Amygdala (tissue), 56 donors: ENCODE measurements around the gene UPF1.
A peak's percentile ranks its signal among the peaks of the same experiment; 100 is the strongest.

Source experiments
- DNase-seq, 56 donors: peaks; one replicate each; lab custom pipeline; 2025; lab: John Stamatoyannopoulos, UW

Gene UPF1

DNA sequence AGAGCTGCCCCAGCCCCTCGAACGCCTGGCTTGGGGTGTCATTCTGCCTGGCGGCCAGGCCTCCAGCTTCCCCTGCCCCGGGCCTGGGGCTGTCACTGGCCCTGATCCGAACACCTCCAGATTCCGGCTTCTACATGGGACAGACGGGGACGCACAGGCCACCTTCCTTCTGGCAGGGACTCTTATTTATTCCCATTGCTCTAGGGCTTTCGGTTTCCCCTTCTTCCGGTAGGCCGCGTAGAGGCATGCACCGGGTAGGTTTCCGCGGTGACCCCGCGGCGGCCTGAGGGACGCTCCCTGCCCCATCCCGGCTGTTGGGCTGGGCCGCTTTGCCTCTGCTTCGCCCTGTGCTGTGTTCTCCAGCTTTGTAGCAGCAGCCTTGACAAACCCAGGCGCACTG is 36.0 kb downstream of the UPF1 start:
- DNase-seq, result peak in 1 of 56 donors; percentile 44

DNA sequence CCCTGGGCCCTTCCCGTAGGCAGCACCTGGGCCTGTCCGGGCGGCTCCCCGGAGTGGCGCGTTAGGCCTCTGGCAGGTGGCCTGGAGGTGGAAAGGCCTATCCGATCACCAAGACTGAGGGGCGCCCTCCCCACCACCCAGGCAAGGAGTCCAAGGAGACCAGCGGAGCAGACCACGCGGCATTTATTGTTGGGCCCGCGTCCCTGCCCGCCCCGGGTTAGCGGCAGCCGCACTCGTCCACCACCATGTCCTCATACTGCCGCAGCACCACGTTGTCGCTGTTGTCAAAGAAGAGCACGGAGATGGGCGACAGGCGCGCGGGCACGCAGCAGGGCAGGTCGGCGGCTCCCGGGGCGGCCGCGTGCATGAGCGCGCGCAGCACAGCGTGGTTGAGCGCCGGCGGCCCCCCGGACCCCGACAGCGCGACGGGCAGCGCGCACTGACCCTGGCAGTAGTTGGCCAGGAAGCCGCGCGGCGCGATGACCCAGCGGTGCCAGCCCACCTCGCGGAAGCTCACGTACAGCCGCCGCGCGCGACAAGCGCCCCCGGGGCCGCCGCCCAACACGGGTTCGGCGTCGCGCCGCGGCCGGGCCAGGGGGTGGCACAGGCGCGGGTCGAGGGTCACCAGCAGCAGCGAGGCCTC is 36.7 kb downstream of the UPF1 start:
- peak in 1 of 56 donors; percentile 37 for DNase-seq

GRCh38 chr19:18869023-18869618 is 37.4 kb downstream of the UPF1 start:
- peak in 1 of 56 donors; percentile 37 for DNase-seq

DNA sequence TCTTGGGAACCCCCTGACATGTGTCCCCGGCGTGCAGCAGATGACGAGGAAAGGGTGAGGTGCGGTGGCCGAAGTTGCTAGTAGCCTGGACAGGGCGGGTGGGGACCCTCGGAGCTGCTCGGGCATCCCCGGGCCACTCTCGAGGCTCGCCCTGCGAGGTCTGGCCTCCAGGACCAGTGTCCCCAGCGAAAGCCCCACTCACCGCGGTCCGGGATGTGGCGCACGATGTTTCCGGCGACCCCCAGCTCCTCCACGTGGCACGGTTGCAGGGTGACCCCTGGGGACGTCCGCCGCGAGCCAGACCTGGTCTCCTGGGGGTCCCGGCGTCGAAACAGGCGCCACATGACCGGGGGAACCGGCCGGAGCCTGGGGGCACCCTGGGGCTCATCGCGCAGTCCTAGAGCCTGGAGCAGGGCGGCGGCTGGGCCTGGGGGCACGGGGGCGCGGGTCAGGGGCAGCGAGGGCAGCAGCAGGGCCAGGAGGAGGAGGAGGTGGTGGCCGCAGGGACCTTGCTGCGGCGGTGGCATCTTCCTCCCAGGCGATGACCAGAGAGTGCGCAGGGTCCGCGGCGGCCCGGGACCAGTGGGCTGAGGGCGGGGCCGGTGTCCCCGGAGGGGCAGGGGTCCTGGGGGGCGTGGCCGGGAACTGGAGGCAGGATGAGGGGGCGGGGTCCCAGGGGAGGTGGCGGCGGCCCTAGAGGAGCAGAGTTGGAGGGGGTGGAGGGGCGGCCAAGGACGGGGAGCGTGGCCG is 38.2 kb downstream of the UPF1 start:
- DNase-seq, result no peak

- DNase-seq, result no peak
These were observed 38.9 kb downstream of the UPF1 start for GRCh38 chr19:18870531-18871172.

DNA sequence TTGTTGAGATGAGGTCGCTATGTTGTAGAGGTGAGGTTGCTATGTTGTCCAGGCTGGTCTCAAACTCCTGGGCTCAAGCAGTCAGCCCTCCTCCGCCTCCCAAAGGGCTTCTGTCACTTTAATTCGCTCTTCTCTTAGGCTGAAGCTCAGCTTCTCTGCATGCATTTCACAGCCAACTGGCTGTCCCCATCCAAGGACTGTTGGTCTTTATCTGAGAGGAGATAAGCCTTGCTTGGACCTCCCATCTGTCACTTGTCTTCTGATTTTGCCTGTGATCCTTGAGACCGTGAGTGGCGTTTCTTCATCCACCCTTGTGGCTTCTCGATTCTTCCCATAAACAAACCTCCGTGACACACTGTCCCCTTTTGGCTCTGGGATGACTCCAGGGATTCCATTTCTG is 39.8 kb downstream of the UPF1 start:
- no peak for DNase-seq

DNA sequence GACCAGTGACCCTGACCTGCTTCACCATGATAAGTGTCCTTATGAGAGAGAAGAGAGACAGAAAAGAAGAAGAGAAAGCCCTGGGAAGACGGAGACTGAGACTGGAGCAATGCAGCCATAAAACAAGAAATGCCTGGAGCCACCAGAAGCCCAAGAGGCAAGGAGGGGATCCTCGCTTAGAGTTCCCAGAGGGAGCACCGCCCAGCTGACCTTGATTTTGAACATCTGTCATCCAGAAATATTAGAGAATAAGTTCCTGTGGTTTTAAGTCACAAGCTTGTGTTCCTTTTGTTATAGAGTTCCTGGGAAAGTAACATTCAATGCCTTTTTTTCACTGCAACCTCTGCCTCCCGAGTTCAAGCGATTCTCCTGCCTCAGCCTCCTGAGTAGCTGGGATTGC is 44.0 kb downstream of the UPF1 start:
- no peak for DNase-seq

- no peak for DNase-seq
These were observed 45.1 kb downstream of the UPF1 start for GRCh38 chr19:18876865-18877264.

- no peak for DNase-seq
These were observed 46.5 kb downstream of the UPF1 start for GRCh38 chr19:18878058-18878797.

DNA sequence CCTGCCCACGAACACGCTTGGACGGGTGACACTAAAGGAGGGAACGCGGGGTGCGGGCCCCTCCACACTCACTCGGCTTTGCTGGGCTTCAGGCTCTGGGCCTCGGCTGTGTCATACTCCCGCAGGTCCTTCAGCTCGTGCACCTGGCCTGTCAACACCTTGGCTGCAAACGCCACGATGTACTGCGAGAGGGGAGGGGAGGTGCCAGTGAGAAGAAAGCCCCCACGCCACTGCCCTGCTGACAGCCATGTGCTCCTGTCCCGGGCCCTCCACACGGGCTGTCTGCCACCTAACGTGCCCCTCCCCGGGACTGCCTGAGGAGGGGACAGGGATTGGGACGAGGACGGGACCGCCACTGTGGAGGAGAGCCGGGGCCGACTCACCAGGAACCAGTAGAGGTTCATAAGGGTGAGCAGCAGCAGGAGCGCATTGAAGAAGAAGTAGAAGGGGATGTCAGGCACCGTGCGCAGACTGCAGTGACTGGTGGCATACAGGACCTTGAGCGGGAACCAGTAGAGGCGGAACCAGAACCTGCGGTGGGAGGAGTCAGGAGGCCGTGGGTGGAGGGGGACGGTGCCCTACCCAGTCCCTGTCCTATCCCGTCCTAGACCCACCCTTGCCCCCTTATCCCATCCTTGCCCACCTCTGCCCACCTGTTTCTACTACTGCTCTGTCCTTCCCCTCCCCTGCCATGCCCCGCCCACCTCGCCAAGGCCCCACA is 47.3 kb downstream of the UPF1 start:
- DNase-seq, result no peak

GRCh38 chr19:18879579-18880373 is 48.0 kb downstream of the UPF1 start:
- DNase-seq, result peak in 1 of 56 donors; percentile 62

GRCh38 chr19:18881491-18881890 is 49.7 kb downstream of the UPF1 start:
- no peak for DNase-seq

DNA sequence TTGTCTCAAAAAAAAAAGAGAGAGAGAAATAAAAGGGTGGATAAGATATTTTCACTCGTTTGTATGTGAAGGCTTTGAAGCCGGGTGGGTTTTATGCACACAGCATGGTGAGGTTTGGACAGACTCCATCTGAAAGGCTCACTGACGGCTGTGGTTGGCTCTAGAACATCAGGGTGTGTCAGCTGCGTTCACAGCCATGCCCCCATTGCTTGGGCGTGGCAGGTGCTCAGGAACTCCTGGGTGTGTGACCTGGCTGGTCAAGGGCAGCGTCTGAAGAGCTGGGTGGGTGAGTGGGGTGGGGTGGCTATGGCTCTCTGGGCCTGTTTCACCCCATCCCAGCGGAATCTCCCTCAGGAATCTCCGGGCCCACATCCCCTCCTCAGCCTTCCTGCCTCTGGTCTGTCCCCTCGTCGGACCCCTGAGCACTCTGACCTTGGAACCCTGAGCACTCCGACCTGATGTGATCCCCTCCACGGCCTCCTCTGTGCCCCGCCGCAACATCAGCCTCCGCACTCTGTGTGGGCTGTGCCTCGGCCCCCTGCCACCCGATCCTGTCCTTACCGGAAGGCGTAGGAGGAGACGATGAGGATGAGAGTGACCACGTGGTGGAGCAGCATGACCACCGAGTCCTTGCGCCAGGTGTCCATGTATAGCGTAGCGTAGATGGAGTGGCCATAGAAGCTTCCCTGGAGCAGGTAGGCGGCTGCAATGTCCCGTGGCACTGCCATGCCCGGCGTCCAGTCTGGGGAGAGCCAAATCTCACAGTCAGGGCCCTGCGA is 52.0 kb downstream of the UPF1 start:
- DNase-seq, result no peak

- DNase-seq, result no peak
These were observed 55.2 kb downstream of the UPF1 start for GRCh38 chr19:18886972-18887371.

- no peak for DNase-seq
These were observed 58.4 kb downstream of the UPF1 start for GRCh38 chr19:18889949-18890745.

- peak in 3 of 56 donors; percentile 23 to 40 (median 38) for DNase-seq
These were observed 62.0 kb downstream of the UPF1 start for GRCh38 chr19:18893587-18894253.
